ENCODE measurements around the gene ZNF593. TPM values are rescaled to one million over a fixed set of nuclear protein-coding genes. Genes with fewer than 3 reads are reported as not detected.

The ZNF593 gene
- total RNA-seq, 5 donors from 2014 or later (not counting 1 experiment from before 2014, with no cell fraction given) = 8.5 to 17.7 (median 17.1) TPM

DNA sequence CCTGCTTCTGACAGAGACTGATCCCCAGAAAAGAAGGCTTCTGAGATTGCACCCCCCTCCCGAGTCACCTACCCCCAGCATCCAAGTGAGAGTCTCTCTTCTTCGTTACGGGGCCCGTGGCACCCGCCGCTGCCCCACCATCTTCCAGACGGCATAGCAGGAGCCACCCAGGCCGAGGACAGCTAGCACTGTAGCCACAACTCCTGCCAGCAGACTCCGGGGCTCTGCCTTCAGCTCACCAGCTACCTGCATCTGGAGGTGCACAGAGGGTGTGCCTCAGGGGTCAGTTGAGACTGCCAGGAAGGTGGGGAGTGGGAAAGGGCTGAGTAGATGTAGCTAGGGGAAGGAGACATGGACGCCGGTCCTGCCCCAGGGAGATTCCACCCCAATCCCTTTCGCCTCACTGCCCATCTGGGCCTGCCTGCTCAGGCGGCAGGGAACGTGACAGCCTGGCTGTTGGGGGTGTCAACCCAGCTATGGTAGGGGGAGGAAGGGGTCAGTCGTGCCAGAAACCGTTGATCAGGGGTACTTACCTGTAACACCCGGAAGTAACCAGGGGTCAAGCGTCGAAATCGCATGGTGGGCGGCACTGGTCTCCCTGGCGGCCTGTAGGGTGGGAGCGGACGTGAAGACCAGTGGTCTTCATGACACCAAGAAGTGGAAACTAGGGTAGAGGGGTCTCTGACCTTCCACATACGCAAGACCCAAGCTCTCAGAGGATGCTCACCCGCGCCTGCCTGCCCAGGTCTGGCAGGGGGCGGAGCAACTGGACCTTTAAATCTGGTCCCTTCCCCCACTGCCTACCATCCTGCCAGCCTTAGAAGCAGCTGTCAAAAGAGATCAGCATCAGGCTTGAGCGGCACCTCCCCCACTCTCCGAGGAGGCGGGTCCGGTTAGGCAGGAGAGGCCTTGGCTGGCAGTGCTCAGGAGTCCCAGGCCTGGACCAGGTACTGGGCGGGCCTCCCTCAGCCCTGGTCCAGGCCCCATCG, 1.7 kb downstream of the ZNF593 start, which contains the start of gene ZNF593OS:
Gene ZNF593OS, minus strand, starts transcription at position 749 of the 989 bp plus-strand sequence. Its CDS starts 171 bp downstream, at position 578.
- Histone ChIP-seq H3K4me3 (ENCODE audit: control insufficient read depth in 1 of 2, extremely low read depth in 1 of 2, low read length in 1 of 2) (peak within 1 kb of the TSS; percentile 77 to 93), H3K4me1 (ENCODE audit: control insufficient read depth in 1 of 2, extremely low read depth in 1 of 2, insufficient read depth in 2 of 2, low read length in 2 of 2) (peaks cover 0 to 25% of the 10 kb centered on the region in 2 experiments), H3K9me3 (no peaks in the 10 kb centered on the region), H3K36me3 (ENCODE audit: control insufficient read depth in 2 of 2, extremely low read depth in 1 of 2, insufficient read depth in 1 of 2, low read length in 1 of 2) (no peaks in the 10 kb centered on the region), H3K27ac (ENCODE audit: low read length) (no peak within 1 kb of the TSS), H3K27me3 (replicated peaks in 1 of 2; ENCODE audit: control insufficient read depth in 2 of 2, extremely low read depth in 1 of 2, insufficient read depth in 2 of 2, low read length in 1 of 2) (peaks cover 0 to 6% of the 10 kb centered on the region in 2 experiments)
- Mint-ChIP-seq H3K4me3 (peak within 1 kb of the TSS; percentile 29 to 85 (median 81)), H3K27ac (no peak within 1 kb of the TSS), H3K4me1 (peaks cover 11 to 19% (median 16%) of the 10 kb centered on the region in 3 donors), H3K36me3 (no peaks in the 10 kb centered on the region), H3K27me3 (no peaks in the 10 kb centered on the region), H3K9me3 (no peaks in the 10 kb centered on the region)
- ChIA-PET POLR2A (interaction anchor here in 1 of 2 donors (0.6 kb wide), 1 partner anchor 1983 kb away, joined by 3 read pairs; no protein-coding TSS in a partner anchor), CTCF (interaction anchor here (0.6 to 2.2 kb wide), 3 partner anchors 61 to 98 kb away, joined by 3 to 23 read pairs (median 3); partner anchors contain the start of gene CEP85 (in 1 of the 2))
- WGBS (ENCODE audit: insufficient coverage) = 95% methylated on average over 25 of the region's 34 CpGs
- ATAC-seq (replicated peaks in 1 of 4) (no peak), DNase-seq (no peak)

DNA sequence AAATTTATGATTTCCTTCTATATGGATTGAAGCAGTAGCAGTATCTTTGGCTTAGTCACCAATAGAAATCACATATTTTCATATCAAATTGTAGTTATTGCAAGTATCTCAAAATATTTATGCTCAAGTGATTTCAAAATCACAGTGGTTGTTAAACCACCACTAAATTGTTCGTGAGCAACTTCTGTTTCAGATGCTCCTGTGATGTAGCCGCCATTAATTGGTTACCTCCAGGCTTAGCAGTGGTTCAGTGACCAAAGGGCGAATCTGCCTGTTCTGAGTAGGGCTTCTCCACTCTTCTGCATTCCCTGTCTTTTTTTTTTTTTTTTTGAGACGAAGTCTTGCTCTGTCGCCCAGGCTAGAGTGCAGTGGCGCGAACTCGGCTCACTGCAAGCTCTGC, 5.6 kb downstream of the ZNF593 start:
- DNase-seq = no peak
- CTCF ChIA-PET = interaction anchor here in 1 of 2 donors (0.7 kb wide), 1 partner anchor 146 kb away, joined by 5 read pairs; no protein-coding TSS in a partner anchor
- Histone ChIP-seq H3K4me3 (ENCODE audit: control insufficient read depth in 1 of 2, extremely low read depth in 1 of 2, low read length in 1 of 2) (no peak overlapping the region), H3K36me3 (ENCODE audit: control insufficient read depth in 2 of 2, extremely low read depth in 1 of 2, insufficient read depth in 1 of 2, low read length in 1 of 2) (no peaks in the 10 kb centered on the region), H3K27me3 (replicated peaks in 1 of 2; ENCODE audit: control insufficient read depth in 2 of 2, extremely low read depth in 1 of 2, insufficient read depth in 2 of 2, low read length in 1 of 2) (no peaks in the 10 kb centered on the region), H3K9me3 (no peaks in the 10 kb centered on the region), H3K4me1 (ENCODE audit: control insufficient read depth in 1 of 2, extremely low read depth in 1 of 2, insufficient read depth in 2 of 2, low read length in 2 of 2) (peaks cover 0 to 22% of the 10 kb centered on the region in 2 experiments), H3K27ac (ENCODE audit: low read length) (no peak overlapping the region)
- no peak overlapping the region for H3K4me3 Mint-ChIP-seq
- 87% methylated on average over 3 of the region's 8 CpGs for WGBS (ENCODE audit: insufficient coverage)
- no peak for ATAC-seq (replicated peaks in 1 of 4)
- H3K9me3 Mint-ChIP-seq = no peaks in the 10 kb centered on the region
- H3K27me3 Mint-ChIP-seq = no peaks in the 10 kb centered on the region
- H3K27ac Mint-ChIP-seq = no peak overlapping the region
- POLR2A ChIA-PET = no interaction called here
- no peaks in the 10 kb centered on the region for H3K36me3 Mint-ChIP-seq
- H3K4me1 Mint-ChIP-seq = peaks cover 8 to 13% (median 10%) of the 10 kb centered on the region in 3 donors

- peaks cover 0 to 2% (median 0%) of the 10 kb centered on the region in 3 donors for H3K4me1 Mint-ChIP-seq
- 76% methylated on average over 19 of the region's 21 CpGs for WGBS (ENCODE audit: insufficient coverage)
- ATAC-seq (replicated peaks in 1 of 4) (peak in 2 of 4 experiments; percentile 54 to 61), DNase-seq (peak in 1 of 35 experiments; percentile 13)
- POLR2A ChIA-PET = no interaction called here
- peaks cover 0 to 8% of the 10 kb centered on the region in 2 experiments for H3K4me1 ChIP-seq (ENCODE audit: control insufficient read depth in 1 of 2, extremely low read depth in 1 of 2, insufficient read depth in 2 of 2, low read length in 2 of 2)
- no peak within 1 kb of the TSS for H3K27ac Mint-ChIP-seq
- CTCF ChIA-PET = no interaction called here
- H3K36me3 Mint-ChIP-seq = no peaks in the 10 kb centered on the region
- peak within 1 kb of the TSS in 2 of 3 donors; percentile 41 to 60 for H3K4me3 Mint-ChIP-seq
- no peaks in the 10 kb centered on the region for H3K27me3 Mint-ChIP-seq
- H3K4me3 ChIP-seq (ENCODE audit: control insufficient read depth in 1 of 2, extremely low read depth in 1 of 2, low read length in 1 of 2) = no peak within 1 kb of the TSS
- H3K9me3 Mint-ChIP-seq = no peaks in the 10 kb centered on the region
- no peaks in the 10 kb centered on the region for H3K36me3 ChIP-seq (ENCODE audit: control insufficient read depth in 2 of 2, extremely low read depth in 1 of 2, insufficient read depth in 1 of 2, low read length in 1 of 2)
- H3K9me3 ChIP-seq = no peaks in the 10 kb centered on the region
- H3K27ac ChIP-seq (ENCODE audit: low read length) = no peak within 1 kb of the TSS
- no peaks in the 10 kb centered on the region for H3K27me3 ChIP-seq (replicated peaks in 1 of 2; ENCODE audit: control insufficient read depth in 2 of 2, extremely low read depth in 1 of 2, insufficient read depth in 2 of 2, low read length in 1 of 2)
Observed at GRCh38 chr1:26177182-26177684, 7.5 kb downstream of the ZNF593 start, which contains the start of gene CNKSR1. Gene CNKSR1 (plus strand): TSS chr1:26177491. CDS start chr1:26177548, 57 bp downstream.

DNA sequence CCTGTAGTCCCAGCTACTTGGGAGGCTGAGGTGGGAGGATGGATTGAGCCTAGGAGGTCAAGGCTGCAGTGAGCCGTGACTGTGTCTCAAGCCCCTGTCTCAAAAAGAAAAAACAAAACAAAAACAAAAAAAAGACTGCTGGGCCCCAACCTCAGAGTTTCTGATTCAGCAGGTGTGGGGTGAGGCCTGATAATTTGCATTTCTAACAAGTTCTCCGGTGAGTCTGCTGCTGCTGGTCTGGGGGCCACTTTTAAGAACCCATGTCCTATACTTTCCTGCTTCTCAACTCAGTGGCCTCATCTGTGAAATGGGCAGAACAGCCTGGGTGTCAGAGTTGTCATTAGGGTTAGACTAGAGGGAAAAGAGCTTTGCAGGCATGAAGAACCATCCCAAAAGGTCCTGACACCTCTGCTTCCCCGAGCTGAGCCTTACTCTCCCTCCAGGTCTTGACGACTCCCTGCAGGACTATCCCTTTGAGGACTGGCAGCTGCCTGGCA, 10.3 kb downstream of the ZNF593 start:
- Mint-ChIP-seq H3K9me3 (no peaks in the 10 kb centered on the region), H3K27me3 (no peaks in the 10 kb centered on the region), H3K4me3 (no peak overlapping the region), H3K27ac (no peak overlapping the region), H3K36me3 (no peaks in the 10 kb centered on the region), H3K4me1 (peaks cover 0 to 2% (median 0%) of the 10 kb centered on the region in 3 donors)
- 70% methylated on average over 2 of the region's 4 CpGs for WGBS (ENCODE audit: insufficient coverage)
- no peaks in the 10 kb centered on the region for H3K9me3 ChIP-seq
- H3K27me3 ChIP-seq (replicated peaks in 1 of 2; ENCODE audit: control insufficient read depth in 2 of 2, extremely low read depth in 1 of 2, insufficient read depth in 2 of 2, low read length in 1 of 2) = peaks cover 0 to 5% of the 10 kb centered on the region in 2 experiments
- no peak overlapping the region for H3K4me3 ChIP-seq (ENCODE audit: control insufficient read depth in 1 of 2, extremely low read depth in 1 of 2, low read length in 1 of 2)
- no peak for DNase-seq
- ATAC-seq (replicated peaks in 1 of 4) = no peak
- CTCF ChIA-PET = no interaction called here
- POLR2A ChIA-PET = no interaction called here
- H3K4me1 ChIP-seq (ENCODE audit: control insufficient read depth in 1 of 2, extremely low read depth in 1 of 2, insufficient read depth in 2 of 2, low read length in 2 of 2) = peaks cover 0 to 8% of the 10 kb centered on the region in 2 experiments
- no peak overlapping the region for H3K27ac ChIP-seq (ENCODE audit: low read length)
- no peaks in the 10 kb centered on the region for H3K36me3 ChIP-seq (ENCODE audit: control insufficient read depth in 2 of 2, extremely low read depth in 1 of 2, insufficient read depth in 1 of 2, low read length in 1 of 2)

DNA sequence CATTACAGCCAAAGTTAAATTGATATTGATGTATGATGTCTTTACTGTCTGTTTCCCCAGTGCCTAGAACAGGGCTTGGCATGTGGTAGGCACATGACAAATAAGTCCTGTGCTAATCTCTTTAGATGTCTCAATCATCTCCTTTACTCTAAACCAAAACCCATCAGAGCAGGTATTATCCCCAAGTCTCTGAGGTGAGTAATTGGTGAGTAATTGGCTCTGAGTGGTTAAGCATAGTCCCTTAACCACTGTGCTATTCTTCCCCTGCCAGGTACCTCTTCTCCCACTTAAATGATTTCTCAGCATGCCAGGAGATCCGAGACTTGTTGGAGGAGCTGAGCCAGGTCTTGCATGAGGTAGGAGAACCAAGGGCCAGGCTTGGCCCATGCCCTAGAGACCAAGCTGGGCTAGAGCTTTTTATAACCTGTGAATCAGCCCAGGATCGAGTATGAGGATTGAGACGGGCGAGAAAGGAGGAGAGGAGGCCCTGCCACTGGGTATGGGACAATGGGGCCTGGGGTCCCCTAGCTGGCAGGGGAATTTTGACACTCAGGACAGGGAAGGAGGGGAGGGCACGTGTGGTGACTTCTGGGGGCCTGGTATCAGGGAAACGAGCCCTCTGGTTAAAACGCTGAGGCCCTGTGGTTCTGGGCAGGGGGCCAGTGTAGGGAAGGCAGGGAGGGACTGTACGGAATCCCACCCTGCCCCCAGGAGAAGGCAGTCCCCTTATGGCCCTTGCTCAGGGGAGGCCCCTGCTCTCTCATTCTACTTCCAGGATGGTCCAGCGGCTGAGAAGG, 12.1 kb downstream of the ZNF593 start:
- WGBS (ENCODE audit: insufficient coverage) = 75% methylated on average over 7 of the region's 9 CpGs
- Mint-ChIP-seq H3K4me1 (peaks cover 0 to 2% (median 0%) of the 10 kb centered on the region in 3 donors), H3K4me3 (no peak overlapping the region), H3K27me3 (no peaks in the 10 kb centered on the region), H3K9me3 (no peaks in the 10 kb centered on the region), H3K27ac (no peak overlapping the region), H3K36me3 (no peaks in the 10 kb centered on the region)
- H3K9me3 ChIP-seq = no peaks in the 10 kb centered on the region
- H3K27me3 ChIP-seq (replicated peaks in 1 of 2; ENCODE audit: control insufficient read depth in 2 of 2, extremely low read depth in 1 of 2, insufficient read depth in 2 of 2, low read length in 1 of 2) = peaks cover 0 to 5% of the 10 kb centered on the region in 2 experiments
- H3K4me3 ChIP-seq (ENCODE audit: control insufficient read depth in 1 of 2, extremely low read depth in 1 of 2, low read length in 1 of 2) = no peak overlapping the region
- peaks cover 0 to 8% of the 10 kb centered on the region in 2 experiments for H3K4me1 ChIP-seq (ENCODE audit: control insufficient read depth in 1 of 2, extremely low read depth in 1 of 2, insufficient read depth in 2 of 2, low read length in 2 of 2)
- H3K36me3 ChIP-seq (ENCODE audit: control insufficient read depth in 2 of 2, extremely low read depth in 1 of 2, insufficient read depth in 1 of 2, low read length in 1 of 2) = peaks cover 0 to 2% of the 10 kb centered on the region in 2 donors
- DNase-seq = no peak
- ChIA-PET POLR2A (no interaction called here), CTCF (no interaction called here)
- H3K27ac ChIP-seq (ENCODE audit: low read length) = no peak overlapping the region
- ATAC-seq (replicated peaks in 1 of 4) = no peak

- Histone ChIP-seq H3K4me1 (ENCODE audit: control insufficient read depth in 1 of 2, extremely low read depth in 1 of 2, insufficient read depth in 2 of 2, low read length in 2 of 2) (peaks cover 0 to 4% of the 10 kb centered on the region in 2 experiments), H3K9me3 (no peaks in the 10 kb centered on the region), H3K27ac (ENCODE audit: low read length) (no peak overlapping the region), H3K36me3 (ENCODE audit: control insufficient read depth in 2 of 2, extremely low read depth in 1 of 2, insufficient read depth in 1 of 2, low read length in 1 of 2) (peaks cover 0 to 2% of the 10 kb centered on the region in 2 donors), H3K4me3 (ENCODE audit: control insufficient read depth in 1 of 2, extremely low read depth in 1 of 2, low read length in 1 of 2) (no peak overlapping the region), H3K27me3 (replicated peaks in 1 of 2; ENCODE audit: control insufficient read depth in 2 of 2, extremely low read depth in 1 of 2, insufficient read depth in 2 of 2, low read length in 1 of 2) (peaks cover 0 to 5% of the 10 kb centered on the region in 2 experiments)
- POLR2A ChIA-PET = no interaction called here
- Mint-ChIP-seq H3K27ac (no peak overlapping the region), H3K4me1 (peaks cover 0 to 2% (median 0%) of the 10 kb centered on the region in 3 donors), H3K27me3 (no peaks in the 10 kb centered on the region), H3K36me3 (no peaks in the 10 kb centered on the region), H3K4me3 (no peak overlapping the region), H3K9me3 (no peaks in the 10 kb centered on the region)
- CTCF ChIA-PET = no interaction called here
- WGBS (ENCODE audit: insufficient coverage) = 83% methylated on average over 6 of the region's 7 CpGs
- ATAC-seq (replicated peaks in 1 of 4) (no peak), DNase-seq (no peak)
Observed at GRCh38 chr1:26182383-26182696, 12.6 kb downstream of the ZNF593 start.
